ENCODE results near the gene PHF19. TPM values are rescaled to one million over a fixed set of nuclear protein-coding genes. Genes with fewer than 3 reads are reported as not detected.

Gene PHF19
- total RNA-seq, 4 donors from 2014 or later = 6.7 to 11.1 (median 9.3) TPM

DNA sequence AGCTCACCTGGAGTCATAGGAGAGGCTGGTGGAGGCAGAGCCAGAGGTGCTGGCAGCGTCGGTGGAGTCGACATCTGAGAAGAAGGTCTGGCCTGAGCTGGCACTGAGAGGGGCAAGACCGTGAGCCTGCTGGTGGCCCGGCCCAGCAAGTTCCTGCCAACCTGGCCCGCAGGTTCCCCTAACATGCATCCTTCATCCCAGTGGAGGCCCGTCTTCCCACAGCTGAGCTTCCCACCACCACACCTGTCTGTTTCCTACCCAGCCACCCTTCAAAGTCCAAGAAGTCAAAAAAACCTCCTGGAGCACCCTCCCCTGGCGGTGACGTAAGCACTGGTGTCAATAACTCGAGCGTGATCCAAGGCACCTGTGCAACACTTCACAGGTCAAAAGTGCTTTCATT lies 16.9 kb downstream of the PHF19 start:
- 95% methylated on average over 11 of the region's 11 CpGs; no CpG with 5 or more reads in 1 of the 2 donors for WGBS, 2 donors (ENCODE audit: low coverage in 1 of 2)
- peaks cover 0 to 11% (median 2%) of the 10 kb centered on the region in 4 donors for H3K4me1 ChIP-seq
- no peaks in the 10 kb centered on the region for H3K27me3 ChIP-seq
- H3K27ac ChIP-seq = no peak overlapping the region
- H3K36me3 ChIP-seq = peaks cover 0 to 6% (median 0%) of the 10 kb centered on the region in 4 donors
- intact Hi-C loops (cut with DNase I; ENCODE audit: low total_unique reads) = no loop called here
- DNase-seq = no peak
- H3K9me3 ChIP-seq = no peaks in the 10 kb centered on the region
- in situ Hi-C loops (cut with MboI; ENCODE audit: low pct_ligation_motif_present in 1 of 4, low pct_unique_long_range_greater_than_20kb in 1 of 4, low sequenced_read_pairs in 3 of 4) = no loop called here
- TF ChIP-seq CTCF (IDR thresholded peaks at IDR 0.05) (no peak), POLR2AphosphoS5 (IDR thresholded peaks at IDR 0.05) (no peak), EP300 (IDR thresholded peaks at IDR 0.05; ENCODE audit: low read depth) (no peak), POLR2A (IDR thresholded peaks at IDR 0.05) (no peak)
- no peak overlapping the region for H3K4me3 ChIP-seq

DNA sequence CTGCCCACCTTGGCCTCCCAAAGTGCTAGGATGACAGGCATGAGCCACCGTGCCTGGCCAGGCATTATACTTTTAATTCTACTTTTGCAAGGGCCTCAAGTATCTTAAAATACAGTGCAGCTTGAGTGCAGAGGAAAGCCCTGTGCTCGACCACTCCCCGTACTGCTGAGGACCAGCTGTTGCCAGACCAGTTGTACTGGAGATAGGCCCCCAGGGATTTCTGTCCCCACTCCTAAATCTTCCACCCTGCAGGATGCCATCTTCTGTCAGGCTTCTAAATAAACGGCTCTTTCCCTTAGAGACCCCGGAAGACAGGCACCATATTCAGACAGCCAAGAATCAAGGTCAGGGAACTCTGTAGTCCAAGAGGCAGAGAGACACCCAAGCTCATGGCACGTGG lies 17.6 kb downstream of the PHF19 start:
- H3K27me3 ChIP-seq = no peaks in the 10 kb centered on the region
- TF ChIP-seq POLR2A (IDR thresholded peaks at IDR 0.05) = no peak
- TF ChIP-seq CTCF (IDR thresholded peaks at IDR 0.05) = no peak
- TF ChIP-seq POLR2AphosphoS5 (IDR thresholded peaks at IDR 0.05) = no peak
- no peak for TF ChIP-seq EP300 (IDR thresholded peaks at IDR 0.05; ENCODE audit: low read depth)
- peaks cover 0 to 11% (median 2%) of the 10 kb centered on the region in 4 donors for H3K4me1 ChIP-seq
- H3K27ac ChIP-seq = no peak overlapping the region
- intact Hi-C loops (cut with DNase I; ENCODE audit: low total_unique reads) (no loop called here), in situ Hi-C loops (cut with MboI; ENCODE audit: low pct_ligation_motif_present in 1 of 4, low pct_unique_long_range_greater_than_20kb in 1 of 4, low sequenced_read_pairs in 3 of 4) (no loop called here)
- 88% methylated on average over 6 of the region's 6 CpGs; no CpG with 5 or more reads in 1 of the 2 donors for WGBS, 2 donors (ENCODE audit: low coverage in 1 of 2)
- peaks cover 0 to 6% (median 0%) of the 10 kb centered on the region in 4 donors for H3K36me3 ChIP-seq
- DNase-seq = no peak
- no peak overlapping the region for H3K4me3 ChIP-seq
- no peaks in the 10 kb centered on the region for H3K9me3 ChIP-seq

- no peak for DNase-seq
- WGBS, 2 donors (ENCODE audit: low coverage in 1 of 2) = 72 to 83% methylated on average over 7 to 11 of the region's 11 CpGs
- TF ChIP-seq POLR2AphosphoS5 (IDR thresholded peaks at IDR 0.05) (no peak), CTCF (IDR thresholded peaks at IDR 0.05) (no peak), POLR2A (IDR thresholded peaks at IDR 0.05) (no peak), EP300 (IDR thresholded peaks at IDR 0.05; ENCODE audit: low read depth) (no peak)
- intact Hi-C loops (cut with DNase I; ENCODE audit: low total_unique reads) (no loop called here), in situ Hi-C loops (cut with MboI; ENCODE audit: low pct_ligation_motif_present in 1 of 4, low pct_unique_long_range_greater_than_20kb in 1 of 4, low sequenced_read_pairs in 3 of 4) (no loop called here)
- H3K36me3 ChIP-seq = peaks cover 0 to 6% (median 0%) of the 10 kb centered on the region in 4 donors
- H3K27ac ChIP-seq = no peak overlapping the region
- H3K9me3 ChIP-seq = no peaks in the 10 kb centered on the region
- H3K4me1 ChIP-seq = peaks cover 0 to 11% (median 2%) of the 10 kb centered on the region in 4 donors
- no peak overlapping the region for H3K4me3 ChIP-seq
- H3K27me3 ChIP-seq = no peaks in the 10 kb centered on the region
These were observed 19.1 kb downstream of the PHF19 start for GRCh38 chr9:120857902-120858301.

DNA sequence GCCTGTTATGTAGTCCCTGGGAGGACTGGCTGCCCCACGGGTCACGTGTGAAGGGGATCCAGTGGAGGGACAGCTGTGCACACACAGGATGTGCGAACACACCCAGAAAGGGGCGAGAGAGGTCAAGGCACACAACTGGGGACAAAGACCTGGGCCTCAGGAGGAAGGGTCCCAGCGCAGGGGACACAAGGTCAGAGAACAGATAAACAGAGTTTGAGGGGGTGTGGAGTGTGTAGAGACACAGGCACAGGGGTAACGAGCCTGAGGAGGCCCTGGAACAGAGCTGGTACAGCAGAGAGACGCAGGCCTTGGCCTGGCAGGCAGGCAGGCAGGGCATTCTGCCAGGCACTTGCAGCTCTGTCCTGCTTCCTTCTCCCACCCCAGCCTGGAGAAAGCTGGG lies 19.5 kb downstream of the PHF19 start:
- Histone ChIP-seq H3K4me3 (no peak overlapping the region), H3K27ac (no peak overlapping the region), H3K27me3 (no peaks in the 10 kb centered on the region), H3K4me1 (peaks cover 0 to 11% (median 2%) of the 10 kb centered on the region in 4 donors), H3K9me3 (no peaks in the 10 kb centered on the region), H3K36me3 (peaks cover 0 to 6% (median 0%) of the 10 kb centered on the region in 4 donors)
- intact Hi-C loops (cut with DNase I; ENCODE audit: low total_unique reads) = no loop called here
- whole genome bisulfite sequencing, 2 donors (ENCODE audit: low coverage in 1 of 2) = 35 to 50% methylated on average over 4 to 7 of the region's 7 CpGs
- no peak for DNase-seq
- in situ Hi-C loops (cut with MboI; ENCODE audit: low pct_ligation_motif_present in 1 of 4, low pct_unique_long_range_greater_than_20kb in 1 of 4, low sequenced_read_pairs in 3 of 4) = no loop called here
- TF ChIP-seq POLR2AphosphoS5 (IDR thresholded peaks at IDR 0.05) = no peak
- TF ChIP-seq POLR2A (IDR thresholded peaks at IDR 0.05) = no peak
- TF ChIP-seq EP300 (IDR thresholded peaks at IDR 0.05; ENCODE audit: low read depth) = no peak
- no peak for TF ChIP-seq CTCF (IDR thresholded peaks at IDR 0.05)
